Activated CD4-positive, alpha-beta T cell treated with anti-CD3 and anti-CD28 coated beads, Interleukin-2, amount 50 U/mL, for 24 hours (primary cell): Measurements from ENCODE around the gene EXD3.
"Not testable (repeated sequence)": the region's sequence is repeated elsewhere in the genome, so short reads cannot be mapped to it uniquely, and the experiment has no call there.

Experiments
- DNase-seq, 2 donors: peaks; one replicate each; pipeline ENCODE4 v3.0.0-alpha.2; 2020; ENCODE audit warnings: low read depth in 1 of 2, low spot score in 1 of 2

Gene EXD3

DNA sequence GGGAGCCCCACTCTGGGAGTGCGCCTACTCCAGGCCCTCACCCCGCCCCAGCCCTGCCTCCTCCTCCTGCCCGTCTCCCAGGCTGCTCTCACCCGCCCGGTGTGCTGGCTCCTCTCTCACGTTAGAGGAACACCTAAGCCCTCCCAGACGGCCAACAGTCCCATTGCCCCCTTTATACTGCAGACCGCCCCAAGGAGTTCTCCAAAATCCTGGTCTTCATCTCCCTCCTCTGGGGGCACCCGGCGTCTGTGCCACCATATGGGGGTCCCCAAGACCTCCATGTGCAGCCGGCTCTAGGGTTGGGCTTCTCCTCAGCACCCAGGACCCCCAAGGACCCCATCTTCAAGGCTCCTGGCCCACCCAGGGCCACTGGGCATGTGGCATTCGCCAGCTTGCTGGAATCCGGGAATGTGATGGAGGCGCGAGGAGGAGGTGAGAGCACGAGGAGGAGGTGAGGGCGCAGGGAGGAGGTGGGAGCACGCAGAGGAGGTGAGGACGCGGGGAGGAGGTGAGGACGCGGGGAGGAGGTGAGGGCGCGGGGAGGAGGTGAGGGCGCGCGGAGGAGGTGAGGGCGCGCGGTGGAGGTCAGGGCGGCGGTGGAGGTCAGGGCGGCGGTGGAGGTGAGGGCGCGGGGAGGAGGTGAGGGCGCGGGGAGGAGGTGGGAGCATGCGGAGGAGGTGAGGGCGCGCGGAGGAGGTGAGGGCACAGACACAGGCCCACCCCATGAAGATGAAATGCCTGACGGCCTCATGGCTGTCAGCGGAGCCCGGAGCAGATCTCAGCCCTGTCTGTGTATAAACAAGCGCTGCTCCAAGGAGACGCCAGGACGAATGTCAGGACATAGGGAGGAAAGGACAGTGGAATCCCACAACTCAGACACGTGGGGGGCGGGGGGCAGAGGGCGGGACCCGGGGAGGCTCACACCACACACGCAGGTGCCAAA, 41.2 kb downstream of the EXD3 start:
- DNase-seq, result no peak

DNA sequence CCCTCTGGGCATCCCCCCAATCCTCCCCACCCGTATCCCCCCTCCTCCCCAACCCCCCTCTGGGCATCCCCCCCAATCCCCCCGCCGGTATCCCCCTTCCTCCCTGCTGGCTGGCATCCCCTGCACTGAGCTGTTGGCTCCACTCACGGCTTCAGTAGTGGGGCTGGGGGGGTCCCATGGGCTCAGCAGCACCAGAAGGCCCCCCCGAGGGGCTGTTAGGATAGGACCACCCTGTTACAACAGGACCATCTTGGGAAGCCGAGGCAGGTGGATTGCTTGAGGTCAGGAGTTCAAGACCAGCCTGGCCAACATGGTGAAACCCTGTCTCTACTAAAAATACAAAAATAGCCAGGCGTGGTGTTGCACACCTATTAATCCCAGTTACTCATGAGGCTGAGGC, 42.4 kb downstream of the EXD3 start:
- DNase-seq, result no peak

DNA sequence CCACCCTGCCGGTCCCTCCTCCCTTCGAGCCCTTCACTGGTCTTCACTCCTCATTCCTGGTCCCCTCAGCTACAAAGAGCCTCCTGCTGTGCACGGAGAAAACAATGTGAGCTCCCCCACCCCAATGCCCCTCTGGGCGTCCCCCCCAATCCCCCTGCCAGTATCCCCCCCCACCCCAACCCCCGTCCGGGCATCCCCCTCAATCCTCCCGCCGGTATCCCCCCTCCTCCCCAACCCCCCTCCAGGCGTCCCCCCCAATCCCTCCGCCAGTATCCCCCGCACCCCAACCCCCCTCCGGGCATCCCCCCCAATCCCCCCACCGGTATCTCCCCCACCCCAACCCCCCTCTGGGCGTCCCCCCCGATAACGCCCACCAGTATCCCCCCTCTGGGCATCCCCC, 42.8 kb downstream of the EXD3 start:
- DNase-seq, result no peak

DNA sequence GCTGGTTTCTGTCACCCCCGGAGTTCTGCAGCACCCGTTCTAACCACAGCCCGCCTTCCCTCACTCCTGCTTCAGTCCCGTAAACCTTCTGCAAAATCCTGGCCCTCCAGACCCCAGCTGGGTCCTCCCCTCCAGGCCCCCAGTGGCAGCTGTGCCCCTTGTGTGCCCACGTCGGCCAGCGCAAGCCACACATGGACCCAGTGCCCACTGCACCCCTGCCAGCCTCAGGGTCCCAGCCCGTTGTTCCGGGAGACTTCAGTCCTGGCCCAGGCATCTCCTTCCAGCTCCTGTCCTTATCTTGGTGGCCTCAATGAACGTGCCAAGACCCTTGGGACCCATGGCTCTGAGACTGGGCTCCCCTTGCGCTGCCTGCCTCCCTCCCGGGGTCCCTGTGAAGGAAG, 43.2 kb downstream of the EXD3 start:
- DNase-seq, result no peak

DNA sequence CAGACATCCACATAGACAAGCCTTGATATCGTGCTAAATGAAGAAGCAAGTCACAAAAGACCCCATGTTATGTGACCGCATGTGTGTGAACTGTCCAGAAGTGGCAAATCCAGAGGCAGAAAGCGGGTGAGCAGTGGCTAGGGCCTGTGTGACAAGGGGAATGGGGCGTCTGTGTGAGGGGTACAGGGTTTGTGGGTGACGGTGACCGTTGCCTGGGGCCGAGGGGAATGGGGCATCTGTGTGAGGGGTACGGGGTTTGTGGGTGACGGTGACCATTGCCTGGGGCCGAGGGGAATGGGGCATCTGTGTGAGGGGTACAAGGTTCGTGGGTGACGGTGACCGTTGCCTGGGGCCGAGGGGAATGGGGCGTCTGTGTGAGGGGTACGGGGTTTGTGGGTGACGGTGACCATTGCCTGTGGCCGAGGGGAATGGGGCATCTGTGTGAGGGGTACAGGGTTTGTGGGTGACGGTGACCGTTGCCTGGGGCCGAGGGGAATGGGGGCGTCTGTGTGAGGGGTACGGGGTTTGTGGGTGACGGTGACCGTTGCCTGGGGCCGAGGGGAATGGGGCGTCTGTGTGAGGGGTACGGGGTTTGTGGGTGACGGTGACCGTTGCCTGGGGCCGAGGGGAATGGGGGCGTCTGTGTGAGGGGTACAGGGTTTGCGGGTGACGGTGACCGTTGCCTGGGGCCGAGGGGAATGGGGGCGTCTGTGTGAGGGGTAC, 44.1 kb downstream of the EXD3 start:
- not testable (repeated sequence) for DNase-seq

DNA sequence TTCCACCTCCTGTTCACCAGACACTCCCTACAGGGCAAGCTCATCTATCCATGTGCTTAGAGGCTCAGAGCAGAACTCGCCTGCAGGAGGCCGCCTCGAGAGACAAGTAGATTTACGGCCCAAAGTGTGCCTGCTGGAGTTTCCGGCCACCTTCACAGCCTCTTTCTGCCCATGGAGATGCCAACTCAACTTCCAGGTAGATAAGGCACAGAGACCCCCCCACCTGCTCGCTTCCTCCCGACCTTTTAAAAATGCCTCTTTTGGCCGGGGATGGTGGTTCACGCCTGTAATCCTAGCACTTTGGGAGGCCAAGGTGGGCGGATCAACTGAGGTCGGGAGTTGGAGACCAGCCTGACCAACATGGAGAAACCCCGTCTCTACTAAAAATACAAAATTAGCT, 46.6 kb downstream of the EXD3 start:
- no peak for DNase-seq

DNA sequence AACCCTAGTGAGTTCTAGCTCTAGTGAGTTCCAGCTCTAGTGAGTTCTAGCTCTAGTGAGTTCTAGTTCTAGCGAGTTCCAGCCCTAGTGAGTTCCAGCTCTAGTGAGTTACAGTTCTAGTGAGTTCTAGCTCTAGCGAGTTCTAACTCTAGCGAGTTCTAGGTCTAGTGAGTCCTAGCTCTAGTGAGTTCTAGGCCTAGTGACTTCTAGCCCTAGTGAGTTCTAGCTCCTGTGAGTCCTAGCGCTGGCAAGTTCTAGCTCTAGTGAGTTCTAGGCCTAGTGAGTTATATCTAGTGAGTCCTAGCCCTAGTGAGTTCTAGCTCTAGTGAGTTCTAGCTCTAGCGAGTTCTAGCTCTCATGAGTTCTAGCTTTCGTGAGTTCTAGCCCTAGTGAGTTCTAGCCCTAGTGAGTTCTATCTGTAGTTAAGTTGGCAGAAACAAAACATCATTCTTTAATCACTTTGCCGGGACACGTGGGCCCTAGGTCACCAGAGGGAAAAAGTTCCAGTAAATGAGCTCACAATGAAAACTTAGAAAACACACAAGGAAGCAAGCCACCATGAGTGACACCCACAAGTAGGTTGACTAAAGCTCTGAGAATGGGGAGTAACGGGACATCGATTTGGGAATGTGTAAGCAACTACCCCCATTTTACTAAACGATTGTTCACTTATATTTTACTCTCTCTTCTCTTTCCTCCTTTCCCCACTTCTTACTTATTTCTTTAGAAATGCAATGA, 47.5 kb downstream of the EXD3 start:
- no peak for DNase-seq

DNA sequence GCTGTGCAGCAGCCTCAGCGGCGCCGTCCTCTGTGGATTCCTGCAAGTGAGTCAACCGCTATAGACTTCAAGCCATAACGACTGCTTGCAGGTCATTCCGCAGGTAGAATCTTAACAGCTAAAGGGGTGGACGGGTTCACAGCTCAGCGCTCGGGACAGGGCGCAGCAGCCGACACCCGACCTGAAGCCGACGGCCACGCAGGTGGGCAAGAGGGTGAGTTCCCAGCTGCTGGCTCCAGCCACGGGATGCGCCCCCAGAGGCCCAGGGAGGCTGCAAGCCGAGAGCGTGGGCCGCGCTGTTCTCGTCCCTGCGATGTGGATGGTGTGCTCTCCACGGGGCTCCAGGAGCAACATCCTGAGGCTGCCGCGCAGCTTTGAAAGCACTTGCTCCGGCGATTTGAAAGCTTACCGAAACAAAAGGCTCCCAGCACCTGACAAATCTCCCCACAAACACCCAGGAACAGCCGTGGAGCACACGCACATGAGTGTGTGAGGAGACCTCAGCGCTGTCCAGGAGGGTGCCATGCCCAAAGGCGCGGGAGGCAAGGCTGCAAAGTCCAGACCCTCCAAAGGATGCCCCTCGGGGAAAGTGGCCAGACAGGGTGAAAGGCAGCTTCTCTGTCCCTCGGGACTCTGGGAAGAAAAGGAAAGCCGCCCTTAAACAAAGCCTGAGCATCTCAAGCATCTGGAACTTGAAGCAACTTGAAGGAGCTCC, 48.7 kb downstream of the EXD3 start:
- no peak for DNase-seq

DNA sequence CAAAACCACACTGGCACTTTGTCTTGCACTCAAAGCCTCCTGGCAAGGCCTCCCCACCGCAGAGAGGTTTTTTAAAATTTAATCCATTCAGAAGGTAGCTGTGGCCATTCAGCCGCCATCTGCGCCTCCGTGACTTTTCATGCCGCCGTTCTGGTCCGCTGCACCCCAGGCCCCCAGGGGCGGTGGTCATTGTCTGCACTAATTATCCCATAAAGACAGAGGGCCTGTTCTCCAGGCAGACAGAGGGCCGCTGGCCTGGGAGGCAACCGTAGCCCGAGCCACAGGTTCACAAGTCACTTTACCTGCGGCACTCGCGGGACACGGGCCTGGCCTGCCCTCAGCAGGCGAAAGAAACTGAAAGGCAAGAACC, 49.4 kb downstream of the EXD3 start:
- DNase-seq, result no peak

DNA sequence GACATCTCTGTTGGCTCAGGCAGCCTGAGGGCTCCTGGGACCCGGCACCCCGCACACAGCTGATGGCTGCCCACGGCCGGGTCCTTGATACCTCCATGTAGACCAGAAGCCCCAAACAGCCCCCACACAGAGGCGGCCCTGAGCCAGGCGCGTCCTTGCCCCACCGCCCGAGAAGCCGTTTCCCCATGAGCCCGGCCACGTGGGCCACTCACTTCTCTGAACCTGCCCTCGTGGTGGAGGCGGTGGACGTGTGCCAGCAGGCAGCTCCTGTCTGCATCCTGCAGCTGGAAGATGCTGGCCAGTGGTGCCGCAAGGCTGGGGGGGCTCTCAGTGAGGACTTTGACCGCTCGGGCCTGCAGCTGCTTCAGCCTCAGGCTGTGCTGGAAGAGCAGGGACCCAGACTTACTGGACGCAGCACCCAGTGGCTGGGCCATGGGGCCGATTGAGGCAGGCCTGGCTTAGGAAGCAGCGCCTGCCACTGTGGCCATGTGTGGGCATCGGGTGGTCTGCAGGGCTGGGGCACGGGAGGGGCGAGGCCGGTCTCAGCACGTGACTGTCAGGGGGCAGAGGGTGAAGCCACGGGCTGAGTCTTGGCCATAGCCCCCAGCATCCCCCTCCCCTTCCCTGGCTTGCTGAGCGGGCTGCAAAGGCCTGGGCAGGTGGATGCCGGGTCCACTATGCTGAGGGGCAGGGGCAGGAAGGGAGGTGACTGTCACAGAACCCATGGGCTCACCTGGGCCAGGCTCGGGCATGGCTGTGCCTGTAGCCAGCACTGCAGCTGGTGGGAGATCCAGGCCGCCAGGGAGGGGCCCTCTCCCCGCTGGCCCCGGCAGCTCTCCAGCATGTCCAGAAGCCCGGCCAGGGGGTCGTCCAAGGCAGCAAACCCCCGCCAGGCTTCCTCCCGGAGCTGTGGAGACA, 50.0 kb downstream of the EXD3 start:
- no peak for DNase-seq

DNA sequence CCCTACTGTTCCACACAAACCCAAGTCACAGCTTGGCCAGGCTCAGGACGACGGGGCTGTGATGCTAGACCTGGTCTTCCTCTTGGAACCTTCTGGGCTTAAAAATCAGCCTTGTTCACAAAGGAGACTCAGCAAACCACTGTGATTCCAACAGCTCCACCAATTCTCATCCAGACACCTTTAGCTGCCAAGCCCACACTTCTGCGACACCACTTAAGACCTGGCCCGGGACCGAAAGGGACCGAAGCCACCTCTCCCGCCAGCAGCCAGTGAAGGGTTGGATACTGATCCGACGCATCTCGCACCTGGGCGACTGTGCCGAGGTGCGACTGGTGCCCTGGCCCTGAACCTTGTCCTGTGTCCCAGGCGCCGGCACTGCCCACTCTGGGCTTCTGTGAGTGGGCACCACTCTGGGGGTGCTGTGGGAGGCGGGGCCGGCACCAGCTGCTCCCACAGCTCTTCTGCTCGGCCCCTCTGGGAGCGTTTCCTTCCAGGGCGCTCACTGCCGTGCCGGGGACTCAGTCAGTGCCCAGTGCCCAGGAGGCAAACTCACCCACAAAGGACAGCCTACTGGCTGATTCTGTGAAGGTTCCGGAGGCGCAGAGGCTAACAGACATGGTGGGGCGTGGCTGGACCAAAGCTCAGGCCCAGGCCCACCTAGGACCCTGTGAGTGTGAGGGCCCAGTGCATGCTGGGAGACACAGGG, 50.9 kb downstream of the EXD3 start:
- no peak for DNase-seq

DNA sequence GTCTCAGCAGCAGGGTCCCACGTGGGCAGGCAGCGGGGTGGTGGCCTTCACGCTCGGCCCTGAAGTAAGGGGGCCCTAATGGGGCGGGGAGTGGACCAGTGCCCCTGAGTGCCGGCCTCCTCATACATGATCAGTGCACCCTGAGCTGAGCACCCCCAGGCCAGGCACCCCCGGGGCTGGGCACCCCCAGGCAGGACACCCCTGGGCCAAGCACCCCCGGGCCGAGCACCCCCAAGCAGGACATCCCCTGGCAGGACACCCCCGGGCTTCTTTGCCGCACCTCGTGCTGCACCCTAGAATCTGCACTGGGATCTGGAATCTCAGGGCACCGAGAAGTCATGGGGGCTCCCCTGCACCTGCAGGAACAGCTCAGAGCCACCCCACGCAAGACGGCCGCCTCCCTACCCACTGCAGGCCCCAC, 51.4 kb downstream of the EXD3 start:
- no peak for DNase-seq

DNA sequence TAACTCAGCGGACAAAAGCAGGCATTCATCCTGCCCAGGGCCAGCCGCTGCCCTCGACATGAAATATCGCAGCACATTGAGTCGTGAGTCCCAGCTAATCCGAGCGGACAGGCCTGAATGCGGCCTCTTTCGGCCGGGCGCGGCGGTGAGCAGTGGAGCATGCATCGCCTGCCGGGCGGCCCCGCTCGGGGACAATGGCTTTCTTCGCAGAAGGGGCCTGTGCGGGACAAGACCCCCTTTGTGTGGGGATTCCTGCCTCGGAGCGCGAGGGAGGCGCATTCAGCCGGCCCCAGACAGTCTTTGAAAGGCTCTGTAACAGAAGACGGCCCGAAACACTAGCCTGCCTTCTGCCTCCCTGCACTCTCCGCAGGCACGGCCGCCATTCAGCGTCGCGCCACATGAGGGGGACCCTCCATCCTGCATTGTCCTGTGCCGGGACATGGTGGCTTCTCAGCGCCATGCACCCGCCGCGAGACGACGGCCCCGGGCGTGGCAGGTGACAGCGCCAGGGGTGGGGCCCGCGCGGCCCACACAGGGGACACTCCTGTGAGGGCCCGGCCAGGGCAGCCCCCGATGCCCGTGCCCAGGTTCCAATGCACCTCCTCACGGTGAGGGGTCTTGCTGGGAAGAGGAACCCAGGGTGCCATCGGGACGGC, 52.0 kb downstream of the EXD3 start:
- no peak for DNase-seq

DNA sequence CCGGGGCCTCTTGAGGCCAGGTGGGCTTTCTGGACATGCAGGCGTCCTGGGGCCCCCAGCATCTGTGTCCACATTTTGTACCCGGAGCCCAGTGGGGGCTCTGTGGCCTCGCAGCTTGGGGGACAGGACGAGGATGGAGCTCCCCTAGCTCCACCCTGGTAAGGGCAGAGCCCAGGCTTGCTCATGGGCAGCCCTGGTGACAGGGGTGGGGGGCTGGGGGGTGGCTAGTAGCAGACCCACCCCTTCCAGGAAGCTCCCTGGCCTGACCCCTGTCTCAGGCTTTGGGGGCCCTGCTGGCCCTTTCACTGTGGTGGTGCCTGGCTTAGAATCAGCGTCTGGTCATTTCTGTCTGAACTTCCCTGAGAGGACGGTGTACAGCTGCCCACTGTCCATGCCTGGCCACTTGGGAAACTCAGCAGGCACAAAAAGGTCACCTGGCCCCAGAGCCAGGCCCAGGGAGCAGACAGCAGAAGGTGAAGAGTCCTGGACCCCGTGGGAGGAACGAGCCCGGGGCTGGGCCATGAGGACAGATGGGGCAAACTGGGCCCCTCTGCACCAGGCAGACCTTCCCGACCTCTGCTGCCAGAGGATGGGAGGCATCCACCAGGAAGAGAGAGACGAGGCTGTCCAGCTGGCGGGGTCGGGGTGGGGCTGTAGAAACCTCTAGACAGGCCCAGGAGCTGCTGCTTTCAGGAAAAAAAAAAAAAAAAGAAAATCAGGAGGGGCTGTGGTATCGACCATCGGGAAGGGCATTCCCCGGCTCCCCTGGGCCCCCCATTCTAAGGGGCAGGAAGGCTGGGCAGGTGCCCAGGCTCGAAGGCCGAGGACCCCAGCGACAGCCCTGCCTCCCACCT, 52.8 kb downstream of the EXD3 start:
- no peak for DNase-seq

DNA sequence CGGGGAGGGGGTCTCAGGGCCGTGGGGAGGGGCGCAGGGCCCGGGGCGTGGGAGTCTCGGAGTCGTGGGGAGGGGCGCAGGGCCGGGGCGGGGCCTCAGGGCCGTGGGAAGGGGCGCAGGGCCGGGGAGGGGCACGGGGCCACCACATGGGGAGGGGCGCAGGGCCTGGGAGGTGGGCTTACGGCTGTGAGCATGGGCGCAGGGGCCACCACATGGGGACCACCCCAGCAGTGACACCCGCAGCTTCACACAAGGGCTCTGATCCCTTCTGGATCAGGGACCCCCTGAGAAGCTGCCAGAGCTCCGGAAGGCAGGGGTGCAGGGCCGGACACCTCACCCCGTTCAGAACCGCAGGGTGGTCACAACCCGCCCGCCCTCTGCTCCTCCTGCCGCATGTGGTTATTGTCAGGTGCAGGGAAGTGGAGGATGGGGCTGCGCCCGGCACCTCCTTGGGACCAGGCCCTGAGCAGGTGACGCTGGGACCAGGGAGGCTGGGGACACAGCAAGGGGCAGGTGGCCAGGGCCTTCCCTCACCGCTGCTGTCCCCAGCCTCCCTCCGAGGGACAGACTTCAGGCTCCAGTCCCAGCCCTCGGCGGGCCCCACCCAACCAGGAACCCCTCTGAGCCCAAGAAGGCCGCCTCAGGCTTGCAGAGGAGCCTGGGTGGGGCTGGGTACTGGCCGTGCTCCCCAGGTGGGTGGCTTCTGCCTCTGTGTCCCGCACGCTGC, 53.7 kb downstream of the EXD3 start:
- DNase-seq, result no peak

DNA sequence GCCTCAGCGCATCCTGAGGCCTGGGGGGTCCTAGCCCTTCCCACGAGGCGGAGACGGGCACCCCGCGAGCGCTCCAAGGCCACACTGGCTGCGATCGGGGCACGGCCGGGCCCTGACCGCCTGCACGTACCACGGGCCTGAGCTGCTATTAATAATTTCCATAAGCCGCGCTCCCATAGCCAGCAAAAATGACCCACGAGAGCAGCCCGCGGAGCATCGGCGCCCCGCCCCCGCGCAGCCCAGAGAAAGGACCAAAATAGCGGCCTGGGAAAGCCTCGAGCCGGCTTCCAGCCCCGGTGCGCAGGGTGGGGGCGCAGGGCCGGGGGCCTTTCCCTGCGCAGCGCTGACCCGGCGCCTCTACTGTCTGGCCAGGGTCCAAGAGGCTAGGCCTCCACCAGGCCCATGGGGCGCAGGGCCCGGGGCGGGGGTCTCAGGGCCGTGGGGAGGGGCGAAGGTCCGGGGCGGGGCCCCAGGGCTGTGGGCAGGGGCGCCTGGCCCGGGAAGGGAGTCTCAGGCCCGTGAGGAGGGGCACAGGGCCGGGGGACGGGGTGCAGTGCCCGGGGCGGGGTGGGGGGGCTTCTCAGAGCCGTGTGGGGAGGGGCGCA, 54.4 kb downstream of the EXD3 start:
- no peak for DNase-seq
